Measurements from ENCODE around the gene MAPK1. TPM values are rescaled to one million over a fixed set of nuclear protein-coding genes. Genes with fewer than 3 reads are reported as not detected.

The MAPK1 gene
- total RNA-seq, 1 experiment from 2014 or later: 90.3 TPM

- no peak overlapping the region for H3K4me3 Mint-ChIP-seq
- TF ChIP-seq, protein P1, sequence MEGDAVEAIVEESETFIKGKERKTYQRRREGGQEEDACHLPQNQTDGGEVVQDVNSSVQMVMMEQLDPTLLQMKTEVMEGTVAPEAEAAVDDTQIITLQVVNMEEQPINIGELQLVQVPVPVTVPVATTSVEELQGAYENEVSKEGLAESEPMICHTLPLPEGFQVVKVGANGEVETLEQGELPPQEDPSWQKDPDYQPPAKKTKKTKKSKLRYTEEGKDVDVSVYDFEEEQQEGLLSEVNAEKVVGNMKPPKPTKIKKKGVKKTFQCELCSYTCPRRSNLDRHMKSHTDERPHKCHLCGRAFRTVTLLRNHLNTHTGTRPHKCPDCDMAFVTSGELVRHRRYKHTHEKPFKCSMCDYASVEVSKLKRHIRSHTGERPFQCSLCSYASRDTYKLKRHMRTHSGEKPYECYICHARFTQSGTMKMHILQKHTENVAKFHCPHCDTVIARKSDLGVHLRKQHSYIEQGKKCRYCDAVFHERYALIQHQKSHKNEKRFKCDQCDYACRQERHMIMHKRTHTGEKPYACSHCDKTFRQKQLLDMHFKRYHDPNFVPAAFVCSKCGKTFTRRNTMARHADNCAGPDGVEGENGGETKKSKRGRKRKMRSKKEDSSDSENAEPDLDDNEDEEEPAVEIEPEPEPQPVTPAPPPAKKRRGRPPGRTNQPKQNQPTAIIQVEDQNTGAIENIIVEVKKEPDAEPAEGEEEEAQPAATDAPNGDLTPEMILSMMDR (conservative IDR thresholded peaks at IDR 0.05): no peak
- no peaks in the 10 kb centered on the region for H3K9me3 Mint-ChIP-seq
- Histone ChIP-seq H3K79me2 (ENCODE audit: insufficient read depth, low read length) (no peaks in the 10 kb centered on the region), H2BK5ac (ENCODE audit: insufficient read length, low read length) (no peak overlapping the region), H3K9ac (ENCODE audit: extremely low read depth, insufficient read length, low read length) (no peak overlapping the region), H4K8ac (replicated peaks; ENCODE audit: insufficient read length, low read depth, low read length) (no peak overlapping the region), H3K4ac (ENCODE audit: low read depth, low read length) (no peak overlapping the region), H3K56ac (ENCODE audit: insufficient read length, low read depth, low read length) (no peak overlapping the region), H2AFZ (ENCODE audit: low read length) (no peak overlapping the region), H3K14ac (ENCODE audit: insufficient read depth, low read length) (no peak overlapping the region; the same call in 1 of the 2 replicates), H3K27ac (ENCODE audit: insufficient read length, low read depth, low read length) (no peak overlapping the region), H4K20me1 (ENCODE audit: control insufficient read depth, insufficient read depth, insufficient read length) (no peaks in the 10 kb centered on the region), H2BK20ac (ENCODE audit: low read depth, low read length, poor library complexity, severe bottlenecking) (no peak overlapping the region), H3K23ac (ENCODE audit: insufficient read length, low read depth, low read length) (no peak overlapping the region), H3K27me3 (ENCODE audit: insufficient read depth, low read length) (no peaks in the 10 kb centered on the region), H4K91ac (ENCODE audit: insufficient read length, low read depth, low read length) (no peak overlapping the region), H2BK15ac (ENCODE audit: low read depth, low read length) (no peak overlapping the region), H2BK120ac (ENCODE audit: low read depth, low read length, poor library complexity, severe bottlenecking) (no peak overlapping the region), H4K5ac (ENCODE audit: insufficient read length, low read depth, low read length) (no peak overlapping the region), H3T11ph (ENCODE audit: low read length) (no peak overlapping the region), H2AK5ac (ENCODE audit: insufficient read length, low read length) (no peak overlapping the region), H3K9me3 (ENCODE audit: control insufficient read depth, low read depth, low read length) (no peaks in the 10 kb centered on the region), H3K4me1 (ENCODE audit: insufficient read depth, low read length) (no peaks in the 10 kb centered on the region), H3K18ac (ENCODE audit: insufficient read length, low read depth, low read length) (no peak overlapping the region), H2BK12ac (ENCODE audit: insufficient read length, low read depth, low read length) (no peak overlapping the region), H3K79me1 (ENCODE audit: insufficient read depth, low read depth, low read length, poor library complexity, severe bottlenecking) (no peaks in the 10 kb centered on the region), H3K4me2 (ENCODE audit: insufficient read depth, insufficient read length, low read length) (no peak overlapping the region), H3K23me2 (ENCODE audit: insufficient read length, low read depth, low read length, poor library complexity, severe bottlenecking) (no peaks in the 10 kb centered on the region)
- H3K36me3 Mint-ChIP-seq (ENCODE audit: insufficient read depth in 1 of 3, low read depth in 3 of 3): peaks cover 1 to 7% (median 5%) of the 10 kb centered on the region in 3 experiments; a peak in 5 of 7 replicates
- H3K27me3 Mint-ChIP-seq (ENCODE audit: low read depth): no peaks in the 10 kb centered on the region; the same call in none of the 2 replicates
- DNase-seq: no peak
- H3K27ac Mint-ChIP-seq: peak overlapping the region in 1 of 3 experiments; percentile 81; a peak in 1 of 7 replicates
- no CpG with 5 or more reads among the region's 14 CpGs for WGBS (ENCODE audit: extremely low coverage, insufficient read length, low lambda C conversion rate)
- H3K4me1 Mint-ChIP-seq: peaks cover 6 to 21% of the 10 kb centered on the region in 2 experiments
Measured at GRCh38 chr22:21753374-21754111, 113.9 kb downstream of the MAPK1 start.

Data from H9 (cell line).